OCI-LY7 (cell line): Measurements from ENCODE around the gene RGL1.

Experiments
- CTCF ChIP-seq: fragments of 200-600 bp; sonication (generic); conservative IDR thresholded peaks from 2 replicates; pipeline ENCODE4 v1.5.1; 2014; ENCODE audit warnings: mild to moderate bottlenecking, antibody characterized with exemption, low read length, moderate library complexity, mixed read lengths
- EZH2phosphoT487 ChIP-seq: fragments of 200-600 bp; sonication (generic); IDR thresholded peaks from 2 replicates; pipeline ENCODE4 v1.6.1; 2018; ENCODE audit warnings: low read depth, borderline replicate concordance, mild to moderate bottlenecking, mixed run types, antibody characterized with exemption, low read length, moderate library complexity, mixed read lengths

GRCh38 chr1:183892351-183892793, 87.5 kb downstream of the RGL1 start:
- TF ChIP-seq CTCF = no peak
- no peak for TF ChIP-seq EZH2phosphoT487
